ENCODE results near the gene MYH6. TPM values are rescaled to one million over a fixed set of nuclear protein-coding genes. Genes with fewer than 3 reads are reported as not detected.
A peak's percentile ranks its signal among the peaks of the same experiment; 100 is the strongest.

The MYH6 gene
- total RNA-seq, 1 donor from 2014 or later: 0.24 TPM

DNA sequence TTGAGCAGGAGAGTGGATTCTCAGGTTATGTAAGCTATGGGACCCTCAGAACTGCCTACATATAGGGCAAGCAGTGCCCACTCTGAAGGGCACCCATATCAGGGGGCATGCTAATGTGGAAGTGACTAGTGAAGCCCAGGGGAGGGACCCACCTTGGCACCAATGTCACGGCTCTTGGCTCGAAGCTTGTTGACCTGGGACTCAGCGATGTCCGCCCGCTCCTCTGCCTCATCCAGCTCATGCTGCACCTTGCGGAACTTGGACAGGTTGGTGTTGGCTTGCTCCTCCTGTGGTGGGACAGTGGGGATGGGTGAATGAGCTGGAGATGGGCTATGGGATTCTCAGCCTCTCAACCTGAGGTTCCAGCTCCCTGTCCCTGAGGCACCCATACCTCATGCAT is 25.8 kb downstream of the MYH6 start:
- Mint-ChIP-seq H3K27me3 (peaks cover 20% of the 10 kb centered on the region), H3K4me1 (ENCODE audit: unreplicated experiment) (peaks cover 7% of the 10 kb centered on the region), H3K27ac (no peak overlapping the region), H3K36me3 (no peaks in the 10 kb centered on the region), H3K4me3 (no peak overlapping the region), H3K9me3 (no peaks in the 10 kb centered on the region)
- TF ChIP-seq, protein P1, sequence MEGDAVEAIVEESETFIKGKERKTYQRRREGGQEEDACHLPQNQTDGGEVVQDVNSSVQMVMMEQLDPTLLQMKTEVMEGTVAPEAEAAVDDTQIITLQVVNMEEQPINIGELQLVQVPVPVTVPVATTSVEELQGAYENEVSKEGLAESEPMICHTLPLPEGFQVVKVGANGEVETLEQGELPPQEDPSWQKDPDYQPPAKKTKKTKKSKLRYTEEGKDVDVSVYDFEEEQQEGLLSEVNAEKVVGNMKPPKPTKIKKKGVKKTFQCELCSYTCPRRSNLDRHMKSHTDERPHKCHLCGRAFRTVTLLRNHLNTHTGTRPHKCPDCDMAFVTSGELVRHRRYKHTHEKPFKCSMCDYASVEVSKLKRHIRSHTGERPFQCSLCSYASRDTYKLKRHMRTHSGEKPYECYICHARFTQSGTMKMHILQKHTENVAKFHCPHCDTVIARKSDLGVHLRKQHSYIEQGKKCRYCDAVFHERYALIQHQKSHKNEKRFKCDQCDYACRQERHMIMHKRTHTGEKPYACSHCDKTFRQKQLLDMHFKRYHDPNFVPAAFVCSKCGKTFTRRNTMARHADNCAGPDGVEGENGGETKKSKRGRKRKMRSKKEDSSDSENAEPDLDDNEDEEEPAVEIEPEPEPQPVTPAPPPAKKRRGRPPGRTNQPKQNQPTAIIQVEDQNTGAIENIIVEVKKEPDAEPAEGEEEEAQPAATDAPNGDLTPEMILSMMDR (conservative IDR thresholded peaks at IDR 0.05): no peak
- DNase-seq (ENCODE audit: extremely low spot score, unreplicated experiment): no peak

DNA sequence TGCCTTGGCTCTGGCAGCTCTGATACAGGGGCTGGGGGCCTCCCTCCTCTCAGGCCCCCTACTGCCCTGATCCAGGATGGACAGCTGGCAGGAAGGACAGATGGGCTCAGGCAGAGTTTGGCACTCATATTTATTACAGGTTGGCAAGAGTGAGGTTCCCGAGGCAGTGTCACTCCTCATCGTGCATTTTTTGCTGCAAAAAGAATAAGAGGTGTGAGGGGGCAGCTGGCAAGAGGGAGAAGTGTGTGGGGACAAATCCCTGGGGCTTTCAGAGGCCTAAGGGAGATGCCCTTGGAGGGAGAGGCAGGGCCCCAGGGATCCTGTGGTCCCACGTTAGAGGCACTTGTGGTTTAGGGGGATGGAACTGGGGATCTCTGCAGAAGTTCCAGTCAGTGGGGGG is 26.2 kb downstream of the MYH6 start:
- Mint-ChIP-seq H3K4me1 (ENCODE audit: unreplicated experiment) (peaks cover 7% of the 10 kb centered on the region), H3K9me3 (no peaks in the 10 kb centered on the region), H3K27me3 (peaks cover 20% of the 10 kb centered on the region), H3K4me3 (no peak overlapping the region), H3K27ac (no peak overlapping the region), H3K36me3 (no peaks in the 10 kb centered on the region)
- DNase-seq (ENCODE audit: extremely low spot score, unreplicated experiment): no peak
- TF ChIP-seq, protein P1 (conservative IDR thresholded peaks at IDR 0.05): no peak

DNA sequence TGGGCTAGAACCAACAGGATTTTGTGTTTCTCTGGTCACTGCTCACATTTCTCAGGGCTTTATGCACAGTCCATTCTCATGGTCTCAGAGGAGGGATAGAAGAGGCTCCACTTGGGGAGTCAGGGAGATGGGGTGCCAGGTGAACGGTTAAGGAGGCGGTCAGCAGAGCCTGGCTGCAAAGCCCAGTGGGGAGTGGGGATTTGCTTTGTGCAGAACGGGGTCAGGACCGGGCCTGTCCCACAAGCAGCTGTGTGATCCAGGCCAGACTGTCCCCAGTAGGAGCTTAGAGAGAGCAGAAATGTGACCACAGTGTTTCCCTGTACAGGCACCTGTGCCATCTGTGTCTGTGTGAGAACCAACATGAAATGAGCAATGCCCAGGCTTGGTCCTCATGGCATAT is 27.1 kb downstream of the MYH6 start:
- H3K4me1 Mint-ChIP-seq (ENCODE audit: unreplicated experiment): peaks cover 7% of the 10 kb centered on the region
- no peak for DNase-seq (ENCODE audit: extremely low spot score, unreplicated experiment)
- peaks cover 20% of the 10 kb centered on the region for H3K27me3 Mint-ChIP-seq
- no peak overlapping the region for H3K4me3 Mint-ChIP-seq
- no peak overlapping the region for H3K27ac Mint-ChIP-seq
- no peaks in the 10 kb centered on the region for H3K36me3 Mint-ChIP-seq
- no peaks in the 10 kb centered on the region for H3K9me3 Mint-ChIP-seq
- TF ChIP-seq, protein P1 (conservative IDR thresholded peaks at IDR 0.05): no peak

DNA sequence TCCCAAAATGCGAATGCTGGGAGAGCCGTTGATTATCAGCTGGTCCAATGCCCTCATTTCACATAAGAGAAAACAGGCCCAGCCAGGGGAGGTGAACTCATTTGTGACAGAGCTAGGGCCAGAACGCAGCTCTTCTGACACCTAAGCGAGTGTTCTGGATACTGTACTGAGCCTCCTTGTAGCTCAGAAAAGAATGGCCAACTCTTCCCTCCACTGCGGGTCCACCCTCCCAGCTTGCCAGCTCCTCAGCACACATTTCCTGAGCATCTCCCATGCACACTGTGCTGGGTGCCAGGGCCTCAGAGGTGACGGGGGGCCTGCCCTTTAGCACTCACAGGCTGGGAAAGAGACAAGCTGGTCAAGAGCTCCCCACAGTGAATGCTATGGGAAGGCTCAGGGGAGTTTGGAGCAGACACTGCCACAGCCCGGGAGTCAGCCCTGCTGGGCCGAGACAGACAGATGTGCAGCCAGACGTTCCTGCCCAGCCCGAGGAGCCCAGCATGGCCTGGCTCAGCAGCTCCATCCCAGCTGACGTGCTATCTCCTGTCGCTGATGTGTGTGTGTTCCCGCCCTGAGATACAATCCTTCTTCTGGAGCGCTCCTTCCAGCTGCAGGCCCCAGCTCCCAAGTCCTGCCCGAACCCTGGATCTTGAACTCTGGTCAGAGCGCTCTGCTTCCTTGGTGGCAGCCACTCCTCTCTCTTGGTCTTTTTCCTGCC is 27.7 kb downstream of the MYH6 start:
- H3K4me1 Mint-ChIP-seq (ENCODE audit: unreplicated experiment): peaks cover 5% of the 10 kb centered on the region
- no peak overlapping the region for H3K4me3 Mint-ChIP-seq
- no peaks in the 10 kb centered on the region for H3K36me3 Mint-ChIP-seq
- TF ChIP-seq, protein P1 (conservative IDR thresholded peaks at IDR 0.05): no peak
- no peak overlapping the region for H3K27ac Mint-ChIP-seq
- no peaks in the 10 kb centered on the region for H3K9me3 Mint-ChIP-seq
- peaks cover 20% of the 10 kb centered on the region for H3K27me3 Mint-ChIP-seq
- no peak for DNase-seq (ENCODE audit: extremely low spot score, unreplicated experiment)

DNA sequence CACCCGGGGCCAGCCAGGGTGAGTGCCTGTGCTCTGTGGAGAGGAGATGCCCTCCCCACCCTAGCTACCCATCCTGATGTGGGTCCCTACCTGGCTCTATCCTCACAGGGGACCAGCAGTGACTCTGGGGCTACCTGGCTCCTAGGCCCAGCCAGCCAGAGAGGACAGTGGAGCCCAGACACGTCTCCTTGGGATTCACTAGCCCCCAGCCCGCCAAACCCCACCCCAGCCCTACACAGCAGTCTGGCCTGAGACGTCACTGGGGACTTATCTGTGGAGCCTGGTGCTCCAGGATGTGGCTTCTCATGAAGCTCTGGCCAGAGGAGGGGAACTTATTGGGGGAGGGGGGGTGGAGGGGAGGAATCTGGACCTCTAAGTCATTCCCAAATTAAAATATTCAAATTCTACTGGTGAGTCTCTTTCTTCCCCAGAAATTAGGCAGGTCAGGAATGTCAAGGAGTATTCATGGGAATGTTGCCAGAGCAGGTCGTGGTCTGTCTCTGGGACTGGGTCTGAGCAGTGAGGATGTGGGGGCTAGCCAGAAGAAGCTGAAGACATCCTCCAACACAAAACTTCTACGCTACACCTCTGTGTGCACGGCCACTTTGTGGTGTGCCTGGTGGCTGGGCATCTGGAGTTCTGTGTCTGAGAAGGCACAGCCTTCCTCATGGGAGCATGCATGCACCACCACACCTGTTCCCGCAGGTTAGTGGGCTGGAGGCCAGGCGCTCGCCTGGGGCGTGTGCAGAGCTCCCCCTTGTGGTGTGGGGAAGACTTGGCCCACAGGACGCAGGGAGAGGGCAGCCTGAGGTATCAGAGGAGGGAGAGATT is 28.5 kb downstream of the MYH6 start:
- TF ChIP-seq, protein P1 (conservative IDR thresholded peaks at IDR 0.05): peak; percentile 88
- H3K27ac Mint-ChIP-seq: no peak overlapping the region
- H3K9me3 Mint-ChIP-seq: no peaks in the 10 kb centered on the region
- no peak for DNase-seq (ENCODE audit: extremely low spot score, unreplicated experiment)
- H3K27me3 Mint-ChIP-seq: peaks cover 20% of the 10 kb centered on the region
- no peaks in the 10 kb centered on the region for H3K36me3 Mint-ChIP-seq
- H3K4me1 Mint-ChIP-seq (ENCODE audit: unreplicated experiment): no peaks in the 10 kb centered on the region
- H3K4me3 Mint-ChIP-seq: no peak overlapping the region

Data from type B pancreatic cell (in vitro differentiated cells).